HepG2 (cell line): Measurements from ENCODE around the gene MYBL2. TPM values are rescaled to one million over a fixed set of nuclear protein-coding genes. Genes with fewer than 3 reads are reported as not detected.

Experiments
- ATAC-seq: fragments of 200-7000 bp; cut with Tn5 transposase; 3 replicates; pipeline ENCODE4 v1.9.1; 2020; ENCODE audit warnings: mild to moderate bottlenecking, moderate library complexity
- BruUV-seq: library from RNA; stranded (reverse); fragments of 400-500 nt; replicated peaks from 2 replicates; lab custom pipeline; 2021; lab: Mats Ljungman, UMichigan
- CTCF ChIA-PET: fragments of 300-600 bp; formaldehyde crosslinking; extraction: SDS; loops from one replicate; lab custom pipeline; 2021; ENCODE audit warnings: low total read pairs, inconsistent platforms, low intra/inter-chr PET ratio; lab: Yijun Ruan, JAX
- POLR2A ChIA-PET: fragments of 350-600 bp; sonication (Branson Sonifier 250); formaldehyde crosslinking; loops from one replicate; lab custom pipeline; 2020; ENCODE audit warnings: antibody characterized with exemption, inconsistent platforms; lab: Yijun Ruan, JAX
- DNase-seq: peaks from one replicate; pipeline ENCODE4 v3.0.0-alpha.2; 2015; ENCODE audit warnings: low spot score
- FAIRE-seq: peaks from 3 replicates; lab custom pipeline; 2011; peaks lifted over from hg19 to GRCh38; lab: Jason Lieb, UNC
- H2AFZ ChIP-seq: one replicate; pipeline ENCODE4 v1.6.1; 2011; ENCODE audit warnings: low read length, inconsistent platforms
- H3K27ac ChIP-seq: fragments of 300-600 bp; 3 replicates; pipeline ENCODE4 v1.8.0; 2011; ENCODE audit warnings: mixed run types, mild to moderate bottlenecking, mixed read lengths, low read length, inconsistent platforms; ENCODE audit not compliant: insufficient read depth; ENCODE audit errors: extremely low read length
- H3K27me3 ChIP-seq, 2 experiments: fragments of 200-600 bp in 1 of 2; 2 replicates in 1 of 2; 3 replicates in 1 of 2; pipeline versions ENCODE4 v1.6.0 to v1.8.0; 2011; ENCODE audit warnings: low read length in 2 of 2, mild to moderate bottlenecking in 2 of 2, moderate library complexity in 2 of 2, inconsistent platforms in 1 of 2; ENCODE audit not compliant: insufficient read depth in 2 of 2, control insufficient read depth in 1 of 2
- H3K36me3 ChIP-seq, 2 experiments: fragments of 200-600 bp in 1 of 2; replicated peaks in 1 of 2; 2 replicates in 1 of 2; 3 replicates in 1 of 2; pipeline versions ENCODE4 v1.5.1 to v1.8.0; 2011; ENCODE audit warnings: low read length in 2 of 2, inconsistent platforms in 1 of 2; ENCODE audit not compliant: insufficient read depth in 2 of 2, control insufficient read depth in 1 of 2
- H3K4me1 ChIP-seq: 2 replicates; pipeline ENCODE4 v1.5.1; 2012; ENCODE audit warnings: low read length, inconsistent platforms; ENCODE audit not compliant: insufficient read depth
- H3K4me2 ChIP-seq: 2 replicates; pipeline ENCODE4 v1.6.0; 2011; ENCODE audit warnings: low read depth, low read length, inconsistent platforms
- H3K4me3 ChIP-seq, 3 experiments: fragments of 200-600 bp in 1 of 3; sonication (generic), shearing (Covaris generic) in 1 of 3; replicated peaks in 1 of 3; 2 replicates each; pipeline ENCODE4 v1.5.1; 2011 to 2016; ENCODE audit warnings: low read length in 3 of 3, inconsistent platforms in 2 of 3, low read depth in 2 of 3, mild to moderate bottlenecking in 2 of 3, control low read depth in 1 of 3, mixed read lengths in 1 of 3; ENCODE audit not compliant: insufficient read depth in 1 of 3
- H3K79me2 ChIP-seq: one replicate; pipeline ENCODE4 v1.6.1; 2011; ENCODE audit warnings: low read length, inconsistent platforms; ENCODE audit not compliant: insufficient read depth
- H3K9ac ChIP-seq: 2 replicates; pipeline ENCODE4 v1.6.0; 2011; ENCODE audit warnings: mild to moderate bottlenecking, low read depth, low read length, inconsistent platforms; ENCODE audit not compliant: insufficient read depth
- H3K9me3 ChIP-seq: 2 replicates; pipeline ENCODE4 v1.5.1; 2012; ENCODE audit warnings: mild to moderate bottlenecking, low read length
- H4K20me1 ChIP-seq: 2 replicates; pipeline ENCODE4 v1.6.0; 2011; ENCODE audit warnings: inconsistent platforms, mild to moderate bottlenecking, low read length, moderate library complexity; ENCODE audit not compliant: insufficient read depth
- GLI4 ChIP-seq: sonication (generic); formaldehyde crosslinking; IDR thresholded peaks from 2 replicates; pipeline ENCODE4 v1.5.1; 2020; ENCODE audit warnings: missing genetic modification reagents, mild to moderate bottlenecking, moderate library complexity, borderline replicate concordance
- KMT2B ChIP-seq: IDR thresholded peaks from 2 replicates; pipeline ENCODE4 v1.6.1; 2016; ENCODE audit warnings: missing genetic modification reagents, missing compliant biosample characterization
- MAFF ChIP-seq: IDR thresholded peaks from 2 replicates; pipeline ENCODE4 v1.6.1; 2011; ENCODE audit warnings: low read depth, low read length, improper control_type of control experiment
- MED13 ChIP-seq: sonication (generic); formaldehyde crosslinking; IDR thresholded peaks from 2 replicates; pipeline ENCODE4 v1.5.0; 2020; ENCODE audit warnings: missing genetic modification reagents
- RXRA ChIP-seq: sonication (generic); formaldehyde crosslinking; IDR thresholded peaks from 2 replicates; pipeline ENCODE4 v1.5.1; 2020; ENCODE audit warnings: missing genetic modification reagents
- SNAPC5 ChIP-seq: sonication (generic); formaldehyde crosslinking; IDR thresholded peaks from 2 replicates; pipeline ENCODE4 v1.8.1; 2023; ENCODE audit warnings: mild to moderate bottlenecking, missing genetic modification reagents, borderline replicate concordance
- TAF1 ChIP-seq: sonication (generic); formaldehyde crosslinking; IDR thresholded peaks from 2 replicates; pipeline ENCODE4 v1.4.0; 2020; ENCODE audit warnings: missing genetic modification reagents
- UBTF ChIP-seq: sonication (generic); formaldehyde crosslinking; IDR thresholded peaks from 2 replicates; pipeline ENCODE4 v1.4.0; 2020; ENCODE audit warnings: mild to moderate bottlenecking, missing genetic modification reagents
- ZFX ChIP-seq: sonication (generic); formaldehyde crosslinking; IDR thresholded peaks from 2 replicates; pipeline ENCODE4 v1.4.0; 2020; ENCODE audit warnings: mild to moderate bottlenecking, low read depth, missing genetic modification reagents, moderate library complexity
- ZNF12 ChIP-seq: sonication (generic); formaldehyde crosslinking; IDR thresholded peaks from 2 replicates; pipeline ENCODE4 v1.5.0; 2020; ENCODE audit warnings: missing genetic modification reagents
- ZNF441 ChIP-seq: sonication (generic); formaldehyde crosslinking; IDR thresholded peaks from 2 replicates; pipeline ENCODE4 v1.7.0; 2021; ENCODE audit warnings: missing genetic modification reagents, borderline replicate concordance
- ZNF713 ChIP-seq: sonication (generic); formaldehyde crosslinking; IDR thresholded peaks from 2 replicates; pipeline ENCODE4 v1.4.0; 2020; ENCODE audit warnings: mild to moderate bottlenecking, missing genetic modification reagents
- ZNF724P ChIP-seq: sonication (generic); formaldehyde crosslinking; IDR thresholded peaks from 2 replicates; pipeline ENCODE4 v1.8.0; 2022; ENCODE audit warnings: missing genetic modification reagents, borderline replicate concordance
- ZSCAN25 ChIP-seq: sonication (generic); formaldehyde crosslinking; IDR thresholded peaks from 2 replicates; pipeline ENCODE4 v1.8.0; 2022; ENCODE audit warnings: mild to moderate bottlenecking, missing genetic modification reagents
- ZSCAN9 ChIP-seq: IDR thresholded peaks from 2 replicates; pipeline ENCODE4 v1.6.1; 2016; ENCODE audit warnings: borderline replicate concordance
- WGBS: methylation state at CpG from one replicate; pipeline ENCODE4 v1.1.6; 2017; ENCODE audit warnings: low lambda C conversion rate; 5-methylcytosine and 5-hydroxymethylcytosine counted together
- in situ Hi-C: cut with HindIII; loops from 2 replicates; pipeline ENCODE4 v1.10.0; 2017; ENCODE audit warnings: low pct_unique_long_range_greater_than_20kb; ENCODE audit not compliant: extremely low pct_ligation_motif_present
- intact Hi-C: fragments of 100-400 bp; cut with micrococcal nuclease; formaldehyde crosslinking; loops from one replicate; pipeline ENCODE4 v1.10.0; 2022; ENCODE audit not compliant: unreplicated experiment
- polyA plus RNA-seq, 8 experiments: library from polyadenylated mRNA; depleted of rRNA in 3 of 8; stranded (reverse) in 7 of 8; unstranded in 1 of 8; fragments of >200 nt; fragmentation: Illumina TruSeq in 4 of 8; extraction: Trizol in 4 of 8; gene quantifications; 2 replicates each; pipeline versions ENCODE4 v1.2.1 to v1.2.3, GENCODE V29; 2011 to 2016; ENCODE audit warnings: low read depth in 4 of 8, missing spikeins in 1 of 8, mixed read lengths in 1 of 8; ENCODE audit not compliant: insufficient read depth in 1 of 8
- total RNA-seq, 5 experiments: library from RNA; depleted of rRNA; stranded (reverse); fragments of >200 nt; fragmentation: Illumina TruSeq; extraction: Trizol; gene quantifications; 2 replicates each; pipeline ENCODE4 v1.2.3, GENCODE V29; 2016; ENCODE audit warnings: low read depth in 1 of 5

MYBL2 gene
- total and polyA plus RNA-seq, 2 of the 13 experiments (the other 11 are each of a cell fraction or from before 2014, with no cell fraction given): 11.9 to 66.2 TPM

- Histone ChIP-seq H3K9ac (no peak overlapping the region), H3K27me3 (no peaks in the 10 kb centered on the region), H3K4me3 (no peak overlapping the region), H3K36me3 (peaks cover 9 to 42% of the 10 kb centered on the region in 2 experiments; a peak in 4 of 5 replicates), H3K27ac (no peak overlapping the region), H4K20me1 (no peaks in the 10 kb centered on the region), H3K79me2 (no peaks in the 10 kb centered on the region), H3K4me2 (no peak overlapping the region), H2AFZ (no peak overlapping the region), H3K4me1 (peaks cover under 1% of the 10 kb centered on the region; the same call in 1 of the 2 replicates), H3K9me3 (no peaks in the 10 kb centered on the region)
- ChIA-PET CTCF (no interaction called here), POLR2A (no interaction called here)
- DNase-seq (no peak), ATAC-seq (no peak), FAIRE-seq (no peak)
- intact Hi-C loops: no loop called here
- no TSS peak for BruUV-seq
- in situ Hi-C loops: no loop called here
- no peak for TF ChIP-seq KMT2B (CRISPR knock-in tag)
- no peak for TF ChIP-seq ZNF724P
- no peak for TF ChIP-seq ZNF441 (CRISPR knock-in tag)
- TF ChIP-seq GLI4 (CRISPR knock-in tag): no peak
- no peak for TF ChIP-seq ZSCAN25 (CRISPR knock-in tag)
- no peak for TF ChIP-seq SNAPC5 (CRISPR knock-in tag)
- no peak for TF ChIP-seq MAFF
- TF ChIP-seq ZNF713: no peak
- no peak for TF ChIP-seq RXRA (CRISPR knock-in tag)
- TF ChIP-seq ZSCAN9 (CRISPR knock-in tag): no peak
- no peak for TF ChIP-seq ZFX (CRISPR knock-in tag)
- TF ChIP-seq ZNF12 (CRISPR knock-in tag): no peak
- no peak for TF ChIP-seq UBTF (CRISPR knock-in tag)
- TF ChIP-seq TAF1 (CRISPR knock-in tag): no peak
- TF ChIP-seq MED13: no peak
- WGBS: 98% methylated on average over 9 of the region's 9 CpGs
Measured at GRCh38 chr20:43682446-43682845, 15.5 kb downstream of the MYBL2 start.
